HG02884 (cell line): ENCODE results near the gene CHKA.

Source experiments
- ATAC-seq: cut with Tn5 transposase; IDR thresholded peaks from one replicate; pipeline ENCODE4 v1.9.1; 2021; ENCODE audit warnings: mild to moderate bottlenecking, moderate library complexity; ENCODE audit not compliant: unreplicated experiment

CHKA gene

DNA sequence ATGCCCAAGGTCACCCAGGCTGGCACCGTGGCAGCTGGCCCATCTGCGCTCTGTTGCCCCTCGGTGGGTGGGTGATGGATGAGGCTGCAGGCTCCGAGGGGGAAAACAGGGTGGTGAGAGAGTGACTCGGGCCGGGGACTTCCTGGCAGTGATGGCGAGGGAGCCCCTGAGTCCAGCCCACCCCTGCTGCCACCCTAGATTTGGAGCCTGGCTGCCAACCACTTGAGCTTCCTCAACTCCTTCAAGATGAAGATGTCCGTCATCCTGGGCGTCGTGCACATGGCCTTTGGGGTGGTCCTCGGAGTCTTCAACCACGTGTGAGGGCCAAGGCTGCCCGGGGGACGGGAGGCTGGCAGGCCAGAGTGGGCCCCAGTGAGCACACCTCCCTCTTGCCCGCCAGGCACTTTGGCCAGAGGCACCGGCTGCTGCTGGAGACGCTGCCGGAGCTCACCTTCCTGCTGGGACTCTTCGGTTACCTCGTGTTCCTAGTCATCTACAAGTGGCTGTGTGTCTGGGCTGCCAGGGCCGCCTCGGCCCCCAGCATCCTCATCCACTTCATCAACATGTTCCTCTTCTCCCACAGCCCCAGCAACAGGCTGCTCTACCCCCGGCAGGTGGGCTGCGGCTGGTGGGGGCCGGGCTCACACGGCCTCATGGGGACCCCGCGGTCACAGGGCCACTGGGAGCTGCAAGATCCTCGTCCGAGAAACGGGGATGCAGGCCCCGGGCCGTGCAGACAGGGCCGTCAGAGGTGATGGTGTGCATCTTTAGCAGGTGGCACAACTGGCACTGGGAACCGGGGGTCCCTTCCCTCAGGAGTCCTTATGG is 72.3 kb downstream of the CHKA start:
- no peak for ATAC-seq

DNA sequence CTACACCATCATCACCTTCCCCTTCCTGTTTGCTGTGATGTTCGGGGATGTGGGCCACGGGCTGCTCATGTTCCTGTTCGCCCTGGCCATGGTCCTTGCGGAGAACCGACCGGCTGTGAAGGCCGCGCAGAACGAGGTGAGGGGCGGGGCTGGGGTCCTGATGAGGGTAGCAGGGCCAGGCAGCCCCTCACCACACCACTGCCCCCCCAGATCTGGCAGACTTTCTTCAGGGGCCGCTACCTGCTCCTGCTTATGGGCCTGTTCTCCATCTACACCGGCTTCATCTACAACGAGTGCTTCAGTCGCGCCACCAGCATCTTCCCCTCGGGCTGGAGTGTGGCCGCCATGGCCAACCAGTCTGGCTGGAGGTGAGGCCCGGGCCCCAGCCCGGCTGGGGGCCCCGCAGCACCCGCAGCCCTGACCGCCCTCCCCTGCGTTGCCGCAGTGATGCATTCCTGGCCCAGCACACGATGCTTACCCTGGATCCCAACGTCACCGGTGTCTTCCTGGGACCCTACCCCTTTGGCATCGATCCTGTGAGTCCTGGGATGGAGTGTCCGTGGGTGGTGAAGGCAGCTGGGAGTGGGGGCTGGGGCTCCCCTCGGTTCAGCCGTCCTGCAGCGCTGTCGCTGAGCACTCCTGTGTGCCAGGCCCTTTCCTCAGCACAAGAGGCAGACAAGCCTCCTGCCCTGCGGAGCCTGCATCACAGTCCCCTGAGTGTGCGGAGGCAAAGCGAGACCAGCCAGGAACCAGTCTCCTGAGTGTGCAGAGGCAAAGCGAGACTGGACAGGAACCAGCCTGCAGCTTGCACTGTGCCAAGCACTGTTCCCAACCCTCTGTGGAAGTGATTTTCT is 73.5 kb downstream of the CHKA start:
- ATAC-seq: no peak

DNA sequence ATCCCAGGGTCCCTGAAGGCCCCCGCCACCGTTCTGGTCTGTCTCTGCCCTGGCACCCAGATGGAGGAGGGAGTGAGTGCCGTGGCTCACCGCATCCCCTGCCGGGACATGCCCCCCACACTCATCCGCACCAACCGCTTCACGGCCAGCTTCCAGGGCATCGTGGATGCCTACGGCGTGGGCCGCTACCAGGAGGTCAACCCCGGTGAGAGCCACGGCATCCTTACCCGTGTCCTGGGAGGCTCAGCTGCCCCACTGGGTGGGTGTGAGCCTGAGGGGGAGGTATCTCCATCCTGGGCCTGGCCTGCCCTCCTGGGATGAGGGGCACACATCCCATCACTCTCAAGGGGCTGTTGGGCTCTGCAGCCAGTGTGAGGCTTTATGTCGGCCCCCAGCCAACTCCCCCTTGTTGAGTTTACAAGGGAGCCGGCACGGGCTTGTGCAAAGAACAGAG is 76.3 kb downstream of the CHKA start:
- ATAC-seq: no peak

DNA sequence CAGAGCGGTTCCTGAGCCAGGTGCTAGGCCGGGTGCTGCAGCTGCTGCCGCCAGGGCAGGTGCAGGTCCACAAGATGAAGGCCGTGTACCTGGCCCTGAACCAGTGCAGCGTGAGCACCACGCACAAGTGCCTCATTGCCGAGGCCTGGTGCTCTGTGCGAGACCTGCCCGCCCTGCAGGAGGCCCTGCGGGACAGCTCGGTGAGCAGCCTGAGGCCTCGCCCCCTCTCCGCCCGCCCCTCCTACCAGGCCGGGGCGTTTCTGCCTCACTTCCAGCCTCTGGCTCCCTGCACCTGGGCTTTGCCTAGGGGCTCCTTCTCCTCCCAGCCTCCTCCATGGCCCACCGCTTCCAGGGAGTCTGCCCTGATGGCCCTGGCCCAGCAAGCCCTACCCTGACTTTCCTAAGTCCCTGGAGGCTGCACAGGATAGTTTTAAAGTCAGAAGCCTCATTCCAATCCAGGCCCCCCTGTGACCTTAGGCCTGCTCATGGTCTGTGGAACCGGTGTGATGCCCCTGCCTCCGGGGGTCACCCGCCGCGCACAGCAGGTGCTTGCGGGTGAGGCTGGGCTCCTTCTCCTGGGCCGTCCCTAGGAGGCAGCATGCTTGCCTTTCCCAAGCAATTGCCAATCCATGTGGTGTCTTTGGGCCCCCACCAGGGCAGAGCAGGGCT is 76.9 kb downstream of the CHKA start:
- ATAC-seq: no peak

DNA sequence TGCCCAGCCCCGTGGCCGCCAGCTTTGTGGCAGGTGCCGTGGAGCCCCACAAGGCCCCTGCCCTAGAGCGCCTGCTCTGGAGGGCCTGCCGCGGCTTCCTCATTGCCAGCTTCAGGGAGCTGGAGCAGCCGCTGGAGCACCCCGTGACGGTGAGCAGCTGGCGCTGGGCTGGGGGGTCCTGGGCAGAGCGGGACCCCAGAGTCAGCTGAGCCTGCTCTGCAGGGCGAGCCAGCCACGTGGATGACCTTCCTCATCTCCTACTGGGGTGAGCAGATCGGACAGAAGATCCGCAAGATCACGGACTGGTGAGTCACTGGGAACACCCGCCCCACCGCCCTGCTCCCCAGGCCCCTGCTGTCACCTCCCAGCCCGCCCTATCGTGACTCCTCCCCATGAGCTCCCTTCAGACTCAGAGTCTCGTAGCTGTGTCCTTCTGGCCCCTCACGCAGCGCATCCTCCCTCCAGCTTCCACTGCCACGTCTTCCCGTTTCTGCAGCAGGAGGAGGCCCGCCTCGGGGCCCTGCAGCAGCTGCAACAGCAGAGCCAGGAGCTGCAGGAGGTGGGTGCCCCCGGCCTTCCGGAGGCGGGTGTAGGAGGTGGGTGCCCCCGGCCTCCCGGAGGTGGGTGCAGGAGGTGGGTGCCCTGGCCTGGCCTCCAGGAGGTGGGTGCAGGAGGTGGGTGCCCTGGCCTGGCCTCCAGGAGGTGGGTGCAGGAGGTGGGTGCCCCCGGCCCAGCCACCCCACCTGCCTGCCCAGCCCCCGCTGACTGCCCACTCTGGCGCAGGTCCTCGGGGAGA is 77.6 kb downstream of the CHKA start:
- ATAC-seq: no peak

DNA sequence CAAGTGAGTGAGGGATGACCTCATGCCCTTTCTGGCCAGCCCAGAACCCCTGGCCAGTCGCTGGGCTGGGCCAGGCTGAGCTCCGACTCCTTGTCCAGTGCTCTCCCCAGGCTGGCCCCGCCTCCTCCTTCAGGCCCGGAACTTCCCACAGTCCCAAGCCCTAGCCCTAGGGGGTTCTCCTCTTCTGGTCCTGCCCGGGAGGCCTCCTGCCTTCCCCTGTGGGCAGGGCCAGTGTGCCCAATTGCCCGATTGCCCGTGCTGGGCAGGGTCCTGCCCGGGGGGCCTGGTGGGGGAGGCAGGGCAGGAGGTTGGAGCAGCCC is 78.2 kb downstream of the CHKA start:
- ATAC-seq: no peak

DNA sequence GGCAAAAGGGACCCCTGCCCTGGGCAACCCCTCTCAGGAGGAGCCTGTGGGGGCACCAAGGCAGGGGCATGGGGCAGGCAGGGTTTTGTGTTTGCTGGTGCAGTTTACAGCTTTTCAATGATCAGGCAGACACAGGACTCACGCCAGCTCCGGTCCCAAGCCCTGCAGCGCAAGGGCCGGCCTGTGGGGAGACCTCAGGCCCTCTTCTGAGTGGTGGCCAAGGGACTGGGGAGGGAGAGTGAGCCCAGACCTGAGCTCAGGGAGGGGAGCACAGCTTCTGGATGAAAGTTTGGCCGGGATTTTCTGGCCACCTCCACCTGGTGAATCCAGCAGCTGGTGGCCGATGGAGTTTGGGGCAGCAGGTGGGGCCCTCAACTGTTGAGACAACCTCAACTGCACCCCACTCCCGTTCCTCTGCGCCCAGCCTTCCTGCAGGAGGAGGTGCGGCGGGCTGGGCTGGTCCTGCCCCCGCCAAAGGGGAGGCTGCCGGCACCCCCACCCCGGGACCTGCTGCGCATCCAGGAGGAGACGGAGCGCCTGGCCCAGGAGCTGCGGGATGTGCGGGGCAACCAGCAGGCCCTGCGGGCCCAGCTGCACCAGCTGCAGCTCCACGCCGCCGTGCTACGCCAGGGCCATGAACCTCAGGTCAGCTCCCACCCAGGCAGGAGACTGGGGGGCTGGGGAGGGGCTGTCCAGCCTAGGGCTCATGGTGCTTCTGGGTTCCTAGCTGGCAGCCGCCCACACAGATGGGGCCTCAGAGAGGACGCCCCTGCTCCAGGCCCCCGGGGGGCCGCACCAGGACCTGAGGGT is 78.8 kb downstream of the CHKA start:
- ATAC-seq: no peak

DNA sequence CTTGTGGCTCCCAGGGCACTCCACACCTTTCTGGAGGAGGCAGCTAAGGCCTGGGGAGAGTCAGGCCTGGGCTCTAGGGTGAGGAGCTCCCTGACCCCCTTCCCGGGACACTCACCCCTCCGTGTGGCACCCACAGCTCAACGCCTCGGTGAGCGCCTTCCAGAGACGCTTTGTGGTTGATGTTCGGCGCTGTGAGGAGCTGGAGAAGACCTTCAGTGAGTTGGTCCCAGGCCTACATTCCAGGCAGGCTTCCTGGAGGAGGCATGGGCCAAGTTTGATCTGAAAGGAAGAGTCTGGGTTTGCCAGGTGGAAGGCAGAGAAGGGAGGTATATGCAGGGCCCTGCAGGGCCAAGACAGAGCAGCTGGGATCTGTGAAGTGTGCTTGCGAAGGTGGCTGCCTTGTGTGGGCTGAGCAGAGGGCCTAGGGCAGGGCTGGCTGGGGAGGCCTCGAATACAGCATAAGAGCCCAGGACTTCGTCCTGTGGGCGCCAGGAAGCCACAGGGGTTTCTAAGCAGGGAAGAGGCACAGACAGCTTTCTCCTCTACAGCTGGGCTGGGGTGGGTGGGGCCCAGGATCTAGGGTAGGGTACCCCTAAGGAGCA is 79.5 kb downstream of the CHKA start:
- no peak for ATAC-seq

DNA sequence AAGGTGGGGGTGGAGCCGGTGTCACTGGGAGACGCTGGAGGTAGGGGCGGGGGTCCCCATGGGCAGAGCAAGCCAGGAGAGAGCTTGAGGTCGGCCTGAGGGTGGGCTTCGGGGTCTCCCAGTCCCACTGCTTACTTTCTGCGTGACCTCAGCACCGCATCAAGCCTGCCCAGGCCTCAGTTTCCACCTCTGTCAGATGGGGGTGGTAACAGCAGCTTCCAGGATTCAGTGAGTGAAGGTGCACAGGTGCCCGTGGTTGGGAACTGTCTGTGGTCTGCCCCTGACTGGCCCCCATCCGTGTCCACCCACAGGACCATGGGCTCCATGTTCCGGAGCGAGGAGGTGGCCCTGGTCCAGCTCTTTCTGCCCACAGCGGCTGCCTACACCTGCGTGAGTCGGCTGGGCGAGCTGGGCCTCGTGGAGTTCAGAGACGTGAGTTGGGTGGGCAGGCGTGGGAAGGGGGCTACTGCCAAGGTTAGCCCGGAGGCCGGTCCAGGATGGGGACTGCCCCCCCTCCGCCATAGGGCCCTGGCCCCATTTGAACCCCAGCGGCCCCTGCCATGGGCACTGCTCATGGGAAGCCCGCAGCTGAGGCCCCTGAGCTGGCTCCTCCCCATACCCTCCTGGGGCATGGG is 80.1 kb downstream of the CHKA start:
- no peak for ATAC-seq

DNA sequence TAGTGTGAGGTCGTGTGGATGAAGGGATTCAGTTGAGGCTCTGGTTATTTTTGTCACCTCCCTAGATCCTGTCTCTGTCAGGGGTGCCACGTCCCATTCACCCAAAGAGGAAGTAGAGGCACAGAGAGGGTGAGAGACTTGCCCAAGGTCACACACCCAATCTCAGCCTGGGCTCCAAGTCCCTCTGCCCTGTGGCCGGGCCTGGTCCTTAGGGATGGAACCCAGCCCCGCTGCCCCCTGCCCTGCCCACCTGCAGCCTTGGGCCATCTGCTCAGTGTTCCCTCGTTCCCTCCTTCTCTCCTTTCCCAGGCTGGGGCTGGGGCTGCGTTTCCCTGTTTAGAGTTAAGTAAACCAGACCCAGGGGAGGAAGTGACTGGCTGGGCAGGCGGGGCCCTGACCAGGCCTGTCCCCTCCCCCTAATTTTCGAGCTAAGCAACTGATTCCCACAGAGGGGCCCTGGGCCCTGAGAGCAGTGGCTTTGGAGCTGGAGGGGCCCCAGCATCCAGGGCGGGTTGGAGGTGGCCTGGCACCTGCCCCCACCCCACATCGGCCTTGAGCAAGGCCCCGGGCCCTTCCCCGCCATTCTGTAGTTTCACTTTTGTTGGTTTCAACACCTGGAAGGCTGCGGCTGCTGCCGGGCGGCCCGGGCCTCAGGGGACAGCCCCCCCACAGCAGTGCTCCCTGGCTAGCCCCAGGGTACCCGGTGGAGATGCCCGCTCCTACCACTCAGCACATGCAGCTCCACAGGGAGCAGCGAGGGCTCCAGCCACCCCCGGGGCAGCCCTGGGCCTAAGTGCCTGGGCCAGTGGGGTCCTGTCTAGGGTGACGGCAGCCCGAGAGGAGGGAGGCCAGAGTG is 80.9 kb downstream of the CHKA start:
- ATAC-seq: no peak

DNA sequence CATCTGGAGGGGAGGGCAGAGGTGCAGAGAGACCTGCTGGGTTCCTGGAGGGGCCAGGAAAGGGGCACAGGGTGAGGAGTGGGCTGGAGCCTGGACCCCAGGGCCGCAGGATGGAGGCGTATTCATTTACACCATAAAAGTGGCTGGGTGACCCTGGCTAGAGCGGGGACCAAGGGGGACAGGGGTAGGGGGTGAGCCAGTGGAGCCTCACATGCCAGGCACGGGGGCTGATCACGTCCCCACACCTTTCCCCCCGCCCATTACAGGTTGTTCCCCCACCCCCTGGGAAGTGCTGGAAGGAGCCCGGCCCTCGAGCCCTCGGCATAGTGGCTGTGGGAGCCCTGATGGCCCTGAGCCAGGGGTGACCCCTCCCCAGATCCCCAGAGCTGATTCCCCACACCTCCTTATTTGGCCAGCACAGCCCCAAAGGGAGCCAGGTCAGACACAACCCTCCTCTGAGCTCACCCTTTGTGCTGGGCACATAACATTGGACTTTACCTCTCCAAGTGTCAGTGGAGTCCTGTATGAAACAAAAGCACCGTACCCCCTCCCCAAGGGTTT is 81.6 kb downstream of the CHKA start:
- ATAC-seq: no peak

DNA sequence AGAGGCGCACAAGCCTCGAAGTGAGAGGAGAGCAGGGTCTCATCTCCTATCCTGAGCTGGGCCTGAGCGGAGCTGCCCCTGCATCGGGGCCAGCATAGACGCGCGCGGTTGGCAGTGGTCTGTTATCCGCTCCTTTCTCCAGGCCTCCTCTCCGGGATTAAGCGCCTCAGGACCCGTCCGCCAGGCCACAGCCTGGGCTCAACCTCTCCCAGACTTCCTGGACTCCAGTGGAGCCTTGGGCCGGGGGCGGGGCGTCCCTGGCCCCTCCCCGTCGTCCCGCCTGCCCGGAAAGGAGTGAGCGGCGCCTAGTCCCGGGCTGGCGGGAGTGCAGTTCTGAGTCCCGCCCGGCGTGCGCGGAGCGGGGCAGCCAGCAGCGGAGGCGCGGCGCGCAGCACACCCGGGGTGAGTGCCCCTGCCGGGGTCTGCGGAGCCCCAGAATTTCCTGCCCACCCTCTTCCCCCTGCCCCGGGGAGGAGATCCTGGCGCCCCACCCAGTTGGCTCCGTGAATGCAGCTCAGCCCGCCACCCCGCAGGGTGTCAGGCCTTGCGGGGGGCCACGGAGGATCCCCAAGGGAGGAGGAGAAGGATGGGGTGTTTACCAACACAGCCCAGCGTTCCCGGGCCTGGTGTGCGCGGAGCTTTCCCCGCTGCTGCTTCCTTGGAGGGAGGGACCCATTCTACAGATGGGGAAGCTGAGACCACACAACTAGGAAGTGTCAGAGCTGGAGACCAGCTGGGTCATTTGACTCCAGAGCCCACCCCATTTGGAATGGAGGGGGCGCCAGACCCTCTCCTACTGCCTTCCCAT is 82.3 kb downstream of the CHKA start, which contains the start of gene TCIRG1:
TCIRG1 (plus strand) TSS at position 308 of the 808 bp plus-strand sequence. CDS start 2,247 bp downstream, outside the sequence.
- ATAC-seq: peak; percentile 50

DNA sequence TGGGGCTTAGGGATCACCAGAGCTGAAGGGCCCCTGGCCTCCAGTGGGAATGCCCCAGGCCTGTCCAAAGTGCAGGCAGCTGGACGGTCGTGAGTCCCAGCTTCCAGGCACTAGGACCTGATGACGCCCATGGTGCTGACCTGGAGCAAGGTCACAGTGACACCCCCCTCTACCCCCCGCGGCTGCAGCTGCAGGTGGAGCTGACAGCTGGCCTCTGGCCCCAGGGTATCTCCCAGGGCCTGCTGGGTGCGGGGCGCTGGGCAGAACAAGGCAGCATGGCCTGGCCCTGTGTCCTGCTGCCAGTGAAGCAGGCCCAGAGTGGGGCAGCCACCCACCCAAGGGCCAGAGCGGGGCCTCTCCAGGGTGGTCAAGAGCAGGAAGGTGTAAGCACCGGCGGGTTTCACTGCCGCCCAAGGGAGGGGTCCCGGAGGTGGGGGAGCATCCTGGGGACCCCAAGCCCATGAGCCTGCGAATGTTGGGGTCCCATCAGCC is 82.9 kb downstream of the CHKA start:
- no peak for ATAC-seq

DNA sequence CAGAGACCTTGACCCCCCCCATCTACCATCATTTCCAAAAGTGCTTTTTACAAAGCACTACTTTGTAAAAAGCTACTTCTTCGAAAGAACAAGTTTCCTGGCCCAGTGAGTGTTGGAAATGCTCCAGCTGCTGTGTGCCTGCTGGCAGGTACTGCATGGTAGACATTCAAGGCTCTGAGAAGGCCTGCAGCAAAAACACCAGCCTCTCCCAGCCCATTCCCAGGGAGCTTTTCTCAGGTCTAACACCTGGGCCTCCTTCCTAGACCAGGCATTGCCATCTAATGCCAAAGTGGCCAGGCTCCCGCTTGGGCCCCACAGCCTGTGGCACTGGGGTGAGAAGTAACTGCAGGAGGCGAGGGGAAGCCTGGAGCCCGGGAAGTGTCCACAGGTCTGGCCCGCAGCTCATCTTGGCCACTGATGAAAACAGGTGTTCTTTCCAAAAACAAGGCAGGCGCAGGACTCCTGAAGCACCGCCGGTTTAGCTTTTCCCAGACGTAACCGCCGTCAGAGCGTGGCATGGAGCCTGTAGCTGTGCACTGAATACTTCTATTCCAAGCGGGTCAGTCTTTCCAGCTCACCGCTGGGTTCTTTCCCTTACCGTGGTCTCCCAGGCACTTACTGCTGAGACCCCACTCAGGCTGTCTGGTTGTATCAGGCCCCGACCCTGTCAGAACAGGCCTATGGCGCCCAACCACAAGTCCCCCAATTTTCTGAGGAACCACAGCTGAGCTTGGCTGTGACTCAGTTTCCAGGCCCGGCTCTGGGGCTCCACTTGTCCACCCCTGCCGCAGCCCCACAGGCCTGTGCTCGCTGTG is 83.6 kb downstream of the CHKA start:
- ATAC-seq: no peak

DNA sequence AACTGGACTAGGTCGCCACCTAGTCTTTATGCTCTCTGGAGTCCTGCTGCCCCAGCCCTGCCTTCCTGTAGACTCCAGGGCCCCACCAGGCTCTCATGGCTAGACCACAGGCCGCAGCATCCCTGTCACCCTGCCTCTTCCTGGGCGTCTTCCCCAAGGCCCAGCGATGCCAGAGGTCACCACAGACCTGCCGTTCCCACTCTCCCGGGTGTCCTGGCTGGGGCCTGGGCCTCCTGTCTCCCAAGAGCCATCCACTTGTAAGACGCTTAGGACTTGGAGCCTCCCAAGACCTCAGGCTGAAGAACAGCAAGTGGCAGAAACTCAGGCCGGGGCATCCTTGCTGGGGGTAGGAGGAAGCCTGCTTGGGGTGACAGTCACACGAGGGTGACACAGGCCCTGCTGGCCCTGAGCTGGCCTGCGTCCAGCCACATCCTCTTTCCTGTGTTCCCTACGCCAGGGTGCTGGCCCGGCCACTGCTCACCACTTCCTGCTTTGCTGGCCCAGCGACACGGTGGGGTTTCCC is 84.4 kb downstream of the CHKA start:
- no peak for ATAC-seq
